IPS-18c (cell line): ENCODE results near the gene PCDHGB2.
"Not testable (repeated sequence)": the region's sequence is repeated elsewhere in the genome, so short reads cannot be mapped to it uniquely, and the experiment has no call there.

Source experiments
- H3K4me3 ChIP-seq: 2 replicates; pipeline ENCODE4 v1.7.0; 2013; ENCODE audit warnings: low read depth, mild to moderate bottlenecking, low read length, moderate library complexity; ENCODE audit not compliant: insufficient read depth
- H3K9me3 ChIP-seq: one replicate; pipeline ENCODE4 v1.6.1; 2013; ENCODE audit warnings: mild to moderate bottlenecking, low read length, moderate library complexity; ENCODE audit not compliant: control insufficient read depth, insufficient read depth

PCDHGB2 gene

GRCh38 chr5:141343953-141344463 lies 15.8 kb upstream of the PCDHGB2 start:
- Histone ChIP-seq H3K4me3 (peak overlapping the region; percentile 42; the same call in 1 of the 2 replicates), H3K9me3 (peaks cover 17% of the 10 kb centered on the region)

GRCh38 chr5:141345327-141345726 lies 14.5 kb upstream of the PCDHGB2 start:
- Histone ChIP-seq H3K4me3 (no peak overlapping the region), H3K9me3 (peaks cover 23% of the 10 kb centered on the region)

- H3K4me3 ChIP-seq = not testable (repeated sequence)
- peaks cover 21% of the 10 kb centered on the region for H3K9me3 ChIP-seq
Observed at GRCh38 chr5:141346017-141346416, 13.8 kb upstream of the PCDHGB2 start.

DNA sequence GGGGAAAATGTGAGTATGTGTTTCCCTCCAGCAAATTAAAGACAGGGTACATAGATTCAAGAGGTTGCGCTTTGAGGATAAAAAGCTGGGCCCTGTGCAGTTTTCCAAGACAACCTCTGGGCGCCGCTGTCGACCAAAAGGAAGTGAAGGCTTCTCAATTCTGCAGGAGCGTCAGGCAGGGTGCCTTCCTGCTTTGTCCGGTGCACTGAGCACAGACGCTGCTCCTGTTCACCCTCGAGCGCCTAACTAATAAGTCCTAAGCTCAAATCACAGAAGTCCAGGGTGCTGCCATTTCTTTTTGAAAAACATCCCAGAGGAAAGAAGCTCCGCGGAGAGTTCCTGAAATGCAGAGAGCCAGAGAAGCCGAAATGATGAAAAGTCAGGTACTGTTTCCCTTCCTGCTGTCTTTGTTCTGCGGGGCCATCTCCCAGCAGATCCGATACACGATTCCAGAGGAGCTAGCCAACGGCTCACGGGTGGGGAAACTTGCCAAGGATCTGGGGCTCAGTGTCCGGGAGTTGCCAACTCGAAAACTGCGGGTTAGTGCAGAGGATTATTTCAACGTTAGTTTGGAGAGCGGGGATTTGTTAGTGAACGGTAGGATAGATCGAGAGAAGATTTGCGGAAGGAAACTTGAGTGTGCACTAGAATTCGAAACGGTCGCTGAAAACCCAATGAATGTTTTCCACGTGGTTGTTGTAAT lies 9.7 kb upstream of the PCDHGB2 start, which contains the start of gene PCDHGB1:
Gene PCDHGB1 (plus strand): TSS at position 183 of the 703 bp plus-strand sequence. CDS start 162 bp downstream, at position 345.
- Histone ChIP-seq H3K9me3 (peaks cover 27% of the 10 kb centered on the region), H3K4me3 (peak within 1 kb of the TSS; percentile 21)

DNA sequence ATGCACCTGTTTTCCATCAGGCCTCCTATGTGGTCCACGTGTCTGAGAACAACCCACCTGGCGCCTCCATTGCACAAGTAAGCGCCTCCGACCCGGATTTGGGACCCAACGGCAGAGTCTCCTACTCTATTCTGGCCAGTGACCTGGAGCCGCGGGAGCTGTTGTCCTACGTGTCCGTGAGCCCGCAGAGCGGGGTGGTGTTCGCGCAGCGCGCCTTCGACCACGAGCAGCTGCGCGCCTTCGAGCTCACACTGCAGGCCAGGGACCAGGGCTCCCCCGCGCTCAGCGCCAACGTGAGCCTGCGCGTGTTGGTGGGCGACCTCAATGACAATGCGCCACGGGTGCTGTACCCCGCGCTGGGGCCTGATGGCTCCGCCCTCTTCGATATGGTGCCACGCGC lies 8.2 kb upstream of the PCDHGB2 start:
- Histone ChIP-seq H3K9me3 (peaks cover 26% of the 10 kb centered on the region), H3K4me3 (no peak overlapping the region)

DNA sequence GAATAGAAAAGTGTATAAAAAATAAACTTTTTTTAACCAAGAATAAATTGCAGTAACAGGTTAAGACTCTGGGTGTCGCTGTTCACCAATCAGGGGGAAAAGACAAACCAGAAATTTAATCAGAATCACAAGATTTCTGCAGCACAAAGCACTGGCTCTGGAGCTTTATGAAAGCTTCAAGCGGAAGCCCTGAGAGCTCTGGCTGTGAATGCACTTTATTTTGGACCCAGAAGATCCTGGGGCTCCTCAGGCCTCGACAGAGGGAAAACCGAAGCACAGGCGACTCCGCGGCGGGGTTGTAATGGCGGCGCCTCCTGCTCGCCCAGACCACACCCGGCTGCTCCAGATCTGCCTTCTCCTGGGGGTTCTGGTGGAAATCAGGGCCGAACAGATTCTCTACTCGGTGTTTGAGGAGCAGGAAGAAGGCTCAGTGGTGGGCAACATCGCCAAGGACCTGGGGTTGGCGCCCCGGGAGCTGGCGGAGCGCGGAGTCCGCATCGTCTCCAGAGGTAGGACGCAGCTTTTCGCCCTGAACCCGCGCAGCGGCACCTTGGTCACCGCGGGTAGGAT lies 4.8 kb upstream of the PCDHGB2 start, which contains the start of gene PCDHGA4:
Gene PCDHGA4 (plus strand): TSS at position 122 of the 570 bp plus-strand sequence. CDS start 87 bp downstream, at position 209.
- Histone ChIP-seq H3K9me3 (peaks cover 22% of the 10 kb centered on the region), H3K4me3 (no peak within 1 kb of the TSS)

DNA sequence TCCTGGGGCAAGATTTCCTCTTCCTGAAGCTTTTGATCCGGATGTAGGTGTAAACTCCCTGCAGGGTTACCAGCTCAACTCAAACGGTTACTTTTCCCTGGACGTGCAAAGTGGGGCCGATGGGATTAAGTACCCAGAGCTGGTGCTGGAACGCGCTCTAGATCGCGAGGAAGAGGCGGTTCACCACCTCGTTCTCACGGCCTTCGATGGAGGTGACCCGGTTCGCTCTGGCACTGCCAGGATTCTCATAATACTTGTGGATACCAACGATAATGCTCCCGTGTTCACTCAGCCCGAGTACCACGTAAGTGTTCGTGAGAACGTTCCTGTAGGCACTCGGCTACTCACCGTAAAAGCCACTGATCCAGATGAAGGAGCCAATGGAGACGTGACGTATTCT lies 4.2 kb upstream of the PCDHGB2 start:
- no peak overlapping the region for H3K4me3 ChIP-seq
- H3K9me3 ChIP-seq = peaks cover 21% of the 10 kb centered on the region

DNA sequence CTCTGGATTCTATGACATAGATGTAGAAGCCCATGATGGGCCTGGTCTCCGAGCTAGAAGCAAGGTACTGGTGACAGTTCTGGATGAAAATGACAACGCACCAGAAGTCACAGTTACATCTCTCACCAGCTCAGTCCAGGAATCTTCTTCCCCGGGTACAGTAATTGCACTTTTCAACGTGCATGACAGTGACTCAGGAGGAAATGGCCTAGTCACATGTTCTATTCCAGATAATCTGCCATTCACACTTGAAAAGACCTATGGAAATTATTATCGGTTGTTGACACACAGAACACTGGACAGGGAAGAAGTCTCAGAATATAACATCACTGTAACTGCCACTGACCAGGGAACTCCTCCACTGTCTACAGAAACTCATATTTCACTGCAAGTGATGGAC lies 3.7 kb upstream of the PCDHGB2 start:
- H3K9me3 ChIP-seq = peaks cover 24% of the 10 kb centered on the region
- H3K4me3 ChIP-seq = no peak overlapping the region

- peaks cover 25% of the 10 kb centered on the region for H3K9me3 ChIP-seq
- H3K4me3 ChIP-seq = no peak overlapping the region
Observed at GRCh38 chr5:141356950-141357349, 2.8 kb upstream of the PCDHGB2 start.

- no peak overlapping the region; the same call in 1 of the 2 replicates for H3K4me3 ChIP-seq
- H3K9me3 ChIP-seq = peaks cover 28% of the 10 kb centered on the region
Observed at GRCh38 chr5:141360685-141361084, 891 bp downstream of the PCDHGB2 start.

- Histone ChIP-seq H3K9me3 (peaks cover 23% of the 10 kb centered on the region), H3K4me3 (no peak overlapping the region)
Observed at GRCh38 chr5:141362719-141363118, 2.9 kb downstream of the PCDHGB2 start.

DNA sequence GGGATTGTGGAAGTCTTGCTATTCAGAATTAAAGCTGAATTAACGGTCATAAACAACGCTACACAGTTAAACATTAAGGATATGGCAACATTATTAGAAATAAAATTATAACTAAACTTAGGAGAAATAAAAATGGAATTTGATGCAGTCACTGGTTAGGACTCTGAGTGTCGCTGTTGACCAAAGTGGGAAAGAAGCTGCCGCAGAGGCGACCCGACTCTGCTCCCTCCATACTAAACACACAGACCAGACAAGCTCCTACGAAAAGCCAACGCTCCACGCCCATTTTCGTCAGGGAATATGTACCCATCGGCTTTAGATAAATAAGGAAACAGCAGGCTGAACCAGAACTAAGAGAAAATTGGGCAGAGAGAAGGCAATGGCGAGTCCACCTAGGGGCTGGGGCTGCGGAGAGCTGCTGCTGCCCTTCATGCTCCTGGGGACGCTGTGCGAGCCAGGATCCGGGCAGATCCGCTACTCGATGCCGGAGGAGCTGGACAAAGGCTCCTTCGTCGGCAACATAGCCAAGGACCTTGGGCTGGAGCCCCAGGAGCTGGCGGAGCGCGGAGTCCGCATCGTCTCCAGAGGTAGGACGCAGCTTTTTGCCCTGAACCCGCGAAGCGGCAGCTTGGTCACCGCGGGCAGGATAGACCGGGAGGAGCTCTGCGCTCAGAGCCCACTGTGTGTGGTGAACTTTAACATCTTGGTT lies 4.3 kb downstream of the PCDHGB2 start, which contains the start of gene PCDHGA5:
Gene PCDHGA5 (plus strand): TSS at position 211 of the 709 bp plus-strand sequence. CDS start 169 bp downstream, at position 380.
- peaks cover 23% of the 10 kb centered on the region for H3K9me3 ChIP-seq

GRCh38 chr5:141366016-141366896 lies 6.5 kb downstream of the PCDHGB2 start:
- Histone ChIP-seq H3K9me3 (peaks cover 16% of the 10 kb centered on the region), H3K4me3 (no peak overlapping the region)

More for the DNA sequence above, 4.3 kb downstream of the PCDHGB2 start, which contains the start of gene PCDHGA5:
- H3K4me3 ChIP-seq = 0 out of 2 replicates have a peak within 1 kb of the TSS, but pooled peaks have one; percentile 9

DNA sequence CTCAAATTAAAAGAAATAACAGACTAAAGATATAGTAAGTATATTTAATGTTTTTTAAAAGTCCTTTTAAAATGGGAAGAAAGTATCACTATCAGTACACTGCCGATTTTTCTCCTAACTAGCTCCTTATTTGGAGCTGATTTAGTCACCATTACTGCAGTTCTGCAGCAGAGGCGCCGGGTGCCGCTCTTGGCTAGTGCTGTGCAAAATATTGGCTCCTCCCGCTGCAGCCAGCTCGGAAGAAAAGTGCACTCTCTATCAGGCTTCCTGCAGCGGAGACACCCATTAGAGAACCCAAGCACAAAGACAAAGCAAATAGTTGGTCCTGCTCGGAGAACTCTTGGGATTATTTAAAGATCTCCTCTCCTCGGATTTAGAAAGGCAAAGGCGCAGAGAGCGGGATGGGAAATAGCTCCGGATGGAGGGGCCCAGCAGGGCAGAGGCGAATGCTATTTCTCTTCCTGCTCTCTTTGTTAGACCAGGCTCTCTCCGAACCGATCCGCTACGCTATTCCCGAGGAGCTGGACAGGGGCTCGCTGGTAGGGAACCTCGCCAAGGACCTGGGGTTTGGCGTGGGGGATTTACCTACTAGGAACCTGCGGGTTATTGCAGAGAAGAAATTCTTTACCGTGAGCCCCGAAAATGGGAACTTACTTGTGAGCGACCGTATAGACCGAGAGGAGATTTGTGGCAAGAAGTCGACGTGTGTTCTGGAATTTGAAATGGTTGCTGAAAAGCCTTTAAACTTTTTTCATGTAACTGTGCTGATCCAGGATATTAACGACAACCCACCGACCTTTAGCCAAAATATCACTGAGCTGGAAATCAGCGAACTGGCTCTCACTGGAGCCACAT lies 10.4 kb downstream of the PCDHGB2 start, which contains the start of gene PCDHGB3:
Gene PCDHGB3 (plus strand): TSS at position 249 of the 855 bp plus-strand sequence. CDS start 153 bp downstream, at position 402.
- no peak within 1 kb of the TSS for H3K4me3 ChIP-seq
- H3K9me3 ChIP-seq = peaks cover 16% of the 10 kb centered on the region

DNA sequence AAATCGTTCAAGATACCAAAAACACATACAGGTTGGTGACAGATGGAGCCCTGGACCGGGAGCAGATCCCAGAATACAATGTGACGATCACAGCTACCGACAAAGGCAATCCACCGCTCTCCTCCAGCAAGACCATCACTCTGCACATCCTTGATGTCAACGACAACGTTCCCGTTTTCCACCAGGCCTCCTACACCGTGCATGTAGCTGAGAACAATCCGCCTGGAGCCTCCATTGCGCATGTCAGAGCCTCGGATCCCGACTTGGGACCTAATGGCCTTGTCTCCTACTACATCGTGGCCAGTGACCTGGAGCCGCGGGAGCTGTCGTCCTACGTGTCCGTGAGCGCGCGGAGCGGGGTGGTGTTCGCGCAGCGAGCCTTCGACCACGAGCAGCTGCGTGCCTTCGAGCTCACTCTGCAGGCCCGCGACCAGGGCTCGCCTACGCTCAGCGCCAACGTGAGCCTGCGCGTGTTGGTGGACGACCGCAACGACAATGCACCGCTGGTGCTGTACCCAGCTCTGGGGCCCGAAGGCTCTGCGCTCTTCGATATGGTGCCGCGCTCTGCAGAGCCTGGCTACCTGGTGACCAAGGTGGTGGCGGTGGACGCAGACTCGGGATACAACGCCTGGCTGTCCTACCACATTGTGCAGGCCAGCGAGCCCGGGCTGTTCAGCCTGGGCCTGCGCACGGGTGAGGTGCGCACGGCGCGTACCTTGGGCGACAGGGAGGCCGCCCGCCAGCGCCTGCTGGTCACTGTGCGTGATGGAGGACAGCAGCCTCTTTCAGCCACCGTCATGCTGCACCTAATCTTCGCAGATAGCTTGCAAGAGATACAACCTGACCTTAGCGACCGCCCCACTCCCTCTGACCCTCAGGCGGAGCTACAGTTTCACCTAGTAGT lies 12.0 kb downstream of the PCDHGB2 start:
- Histone ChIP-seq H3K4me3 (no peak overlapping the region), H3K9me3 (peaks cover 17% of the 10 kb centered on the region)
